GM18868 (cell line): ENCODE results near the gene GIPR.
"Not testable (repeated sequence)": the region's sequence is repeated elsewhere in the genome, so short reads cannot be mapped to it uniquely, and the experiment has no call there.

Source experiments
- ATAC-seq: cut with Tn5 transposase; IDR thresholded peaks from one replicate; pipeline ENCODE4 v1.9.1; 2021; ENCODE audit warnings: mild to moderate bottlenecking, moderate library complexity; ENCODE audit not compliant: unreplicated experiment

The GIPR gene

GRCh38 chr19:45667620-45668341 is at the start of gene GIPR:
GIPR (plus strand) TSS chr19:45668221; CDS start chr19:45669521, 1,300 bp downstream.
- ATAC-seq = no peak

- ATAC-seq = no peak
These were observed 46.6 kb upstream of the GIPR start for GRCh38 chr19:45621389-45621788.

GRCh38 chr19:45621976-45622503 is 46.0 kb upstream of the GIPR start:
- no peak for ATAC-seq

GRCh38 chr19:45623984-45624383 is 44.0 kb upstream of the GIPR start:
- ATAC-seq = no peak

- not testable (repeated sequence) for ATAC-seq
These were observed 39.8 kb upstream of the GIPR start for GRCh38 chr19:45628219-45628618.

- ATAC-seq = no peak
These were observed 38.3 kb upstream of the GIPR start for GRCh38 chr19:45629704-45630103.

- ATAC-seq = no peak
These were observed 37.6 kb upstream of the GIPR start for GRCh38 chr19:45630463-45630862.

GRCh38 chr19:45632468-45633196 is 35.4 kb upstream of the GIPR start:
- no peak for ATAC-seq

- no peak for ATAC-seq
These were observed 31.7 kb upstream of the GIPR start for GRCh38 chr19:45636275-45636674.

GRCh38 chr19:45636902-45637301 is 31.1 kb upstream of the GIPR start:
- ATAC-seq = no peak

GRCh38 chr19:45637890-45638667 is 29.9 kb upstream of the GIPR start:
- no peak for ATAC-seq

- no peak for ATAC-seq
These were observed 28.9 kb upstream of the GIPR start, which contains the start of gene EML2 for GRCh38 chr19:45638930-45639729. EML2 (minus strand) TSS chr19:45639397; CDS start chr19:45639376, 21 bp downstream.

GRCh38 chr19:45640849-45641273 is 27.2 kb upstream of the GIPR start:
- no peak for ATAC-seq

GRCh38 chr19:45641274-45642105 is 26.5 kb upstream of the GIPR start:
- ATAC-seq = peak; percentile 37

GRCh38 chr19:45643024-45643926 is 24.7 kb upstream of the GIPR start:
- no peak for ATAC-seq

- ATAC-seq = no peak
These were observed 23.9 kb upstream of the GIPR start for GRCh38 chr19:45643927-45644771.

GRCh38 chr19:45645068-45645630 is 22.9 kb upstream of the GIPR start:
- no peak for ATAC-seq
